SKM-1 treated with dmso at 0.1 percent for 144 hours (cell line): ENCODE measurements around the gene NTRK1.
"Not testable (repeated sequence)": the region's sequence is repeated elsewhere in the genome, so short reads cannot be mapped to it uniquely, and the experiment has no call there.

Experiments
- DNase-seq: peaks from one replicate; lab custom pipeline; 2025; ENCODE audit not compliant: unreplicated experiment; lab: John Stamatoyannopoulos, UW

NTRK1 gene

DNA sequence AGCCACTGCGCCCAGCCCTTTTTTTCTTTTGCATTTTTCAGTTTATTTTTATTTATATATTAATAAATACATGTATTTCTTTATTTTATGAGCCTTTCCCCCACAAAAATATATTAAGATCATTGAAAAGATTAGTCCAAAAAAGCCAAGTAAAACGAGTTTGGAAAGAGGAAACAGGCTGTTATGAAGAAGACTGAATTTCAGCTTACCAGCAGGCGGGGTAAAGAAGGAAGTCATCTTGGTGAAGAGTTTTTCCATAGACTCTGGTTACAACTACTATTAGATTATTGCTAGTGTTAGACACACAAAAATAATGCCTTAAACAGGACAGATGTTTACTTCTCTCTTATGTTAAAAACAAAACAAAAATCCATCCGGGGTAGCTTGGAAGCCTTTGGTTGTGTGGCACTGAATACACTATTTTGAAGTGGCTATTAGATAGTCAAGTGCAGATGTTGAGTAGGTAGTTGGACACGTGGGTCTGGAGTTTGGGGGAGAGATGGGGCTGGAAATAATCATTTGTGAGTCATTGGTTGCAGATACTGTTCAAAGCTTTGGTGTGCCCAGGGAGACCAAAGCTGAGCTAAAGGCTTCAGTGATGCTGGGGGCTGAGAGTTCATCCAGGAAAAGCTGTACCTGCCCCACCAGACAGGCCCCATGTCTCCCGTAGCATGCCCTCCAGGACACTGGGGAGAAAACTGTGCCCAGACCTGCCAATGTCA, 51.1 kb downstream of the NTRK1 start:
- DNase-seq: peak; percentile 50

DNA sequence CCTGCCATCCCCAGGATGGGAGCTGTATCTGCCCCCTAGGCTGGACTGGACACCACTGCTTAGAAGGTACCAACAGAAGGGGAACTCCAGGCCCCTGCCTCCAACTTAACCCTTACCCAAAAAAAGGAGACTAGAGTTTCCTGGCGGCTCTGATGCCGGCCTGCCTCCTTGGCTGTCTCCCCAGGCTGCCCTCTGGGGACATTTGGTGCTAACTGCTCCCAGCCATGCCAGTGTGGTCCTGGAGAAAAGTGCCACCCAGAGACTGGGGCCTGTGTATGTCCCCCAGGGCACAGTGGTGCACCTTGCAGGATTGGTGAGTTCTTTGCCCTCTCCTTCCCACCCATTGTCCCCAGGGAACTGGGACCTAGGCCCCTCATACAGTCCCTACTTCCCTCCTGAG, 51.6 kb downstream of the NTRK1 start:
- DNase-seq: no peak

DNA sequence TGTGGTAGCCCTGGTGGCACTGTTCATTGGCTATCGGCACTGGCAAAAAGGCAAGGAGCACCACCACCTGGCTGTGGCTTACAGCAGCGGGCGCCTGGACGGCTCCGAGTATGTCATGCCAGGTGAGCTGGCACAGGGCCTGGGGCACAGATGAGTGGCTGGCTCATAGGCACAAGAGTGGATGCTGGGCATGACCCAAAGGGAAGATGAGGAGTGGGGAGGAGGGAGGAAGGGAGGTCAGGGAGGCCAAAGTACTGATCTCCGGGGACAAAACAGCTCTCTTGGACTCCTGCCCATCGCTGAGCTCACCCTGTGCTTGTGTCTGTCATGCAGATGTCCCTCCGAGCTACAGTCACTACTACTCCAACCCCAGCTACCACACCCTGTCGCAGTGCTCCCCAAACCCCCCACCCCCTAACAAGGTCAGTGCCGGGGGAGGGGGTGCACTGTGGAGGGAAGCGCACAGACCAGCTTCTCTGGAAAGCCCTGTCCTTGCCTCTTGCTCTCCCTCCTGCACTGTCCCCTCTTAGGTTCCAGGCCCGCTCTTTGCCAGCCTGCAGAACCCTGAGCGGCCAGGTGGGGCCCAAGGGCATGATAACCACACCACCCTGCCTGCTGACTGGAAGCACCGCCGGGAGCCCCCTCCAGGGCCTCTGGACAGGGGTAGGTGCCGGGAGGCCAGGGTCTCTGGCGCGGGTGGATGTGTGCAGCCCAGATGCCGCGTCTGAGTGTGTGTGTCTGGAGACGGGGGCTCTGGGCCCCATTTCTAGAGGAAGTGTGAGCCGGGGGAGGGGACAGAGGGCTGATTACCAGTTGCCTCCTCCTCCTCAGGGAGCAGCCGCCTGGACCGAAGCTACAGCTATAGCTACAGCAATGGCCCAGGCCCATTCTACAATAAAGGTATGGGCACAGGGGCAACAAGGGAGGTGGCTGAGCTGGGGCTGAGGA, 52.5 kb downstream of the NTRK1 start:
- DNase-seq: no peak

- no peak for DNase-seq
Measured at GRCh38 chr1:156913809-156914387, 53.2 kb downstream of the NTRK1 start.

- no peak for DNase-seq
Measured at GRCh38 chr1:156914440-156914856, 53.8 kb downstream of the NTRK1 start.

DNA sequence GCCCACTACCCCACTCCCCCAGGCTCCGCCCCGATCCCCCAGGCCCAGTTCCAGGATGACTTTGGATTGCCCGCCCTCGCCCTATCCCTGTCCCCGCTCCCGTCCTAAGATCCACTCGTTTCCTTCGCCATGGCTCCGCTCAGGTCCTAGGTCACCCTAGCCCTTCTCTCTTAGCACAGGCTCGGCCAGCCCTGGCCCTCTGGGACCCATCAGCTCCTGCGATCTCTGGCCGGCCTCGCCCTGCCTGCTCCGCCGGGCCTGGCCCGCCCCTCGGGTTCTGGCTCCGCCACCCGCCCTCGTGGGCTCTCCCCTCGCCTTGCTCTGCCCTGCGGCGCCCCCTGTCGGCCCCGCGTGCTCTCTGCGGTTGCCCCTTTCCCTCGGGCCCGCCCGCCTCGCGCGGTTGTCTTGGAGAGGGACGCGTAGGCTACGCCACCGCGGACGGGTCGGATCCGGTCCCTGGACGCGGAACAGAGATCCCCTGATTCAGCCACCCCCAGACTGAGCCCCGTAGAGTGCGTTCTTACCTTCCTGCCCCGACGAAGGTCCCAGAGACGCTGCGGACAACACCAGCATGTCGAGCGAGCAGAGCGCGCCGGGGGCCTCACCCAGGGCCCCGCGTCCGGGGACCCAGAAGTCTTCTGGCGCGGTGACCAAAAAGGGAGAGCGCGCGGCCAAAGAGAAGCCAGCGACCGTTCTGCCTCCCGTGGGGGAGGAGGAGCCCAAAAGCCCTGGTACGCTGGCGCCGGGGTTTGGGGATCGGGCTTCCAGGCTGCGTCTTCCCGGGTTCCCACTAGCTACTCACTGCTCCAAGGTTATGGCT, 59.8 kb downstream of the NTRK1 start, which contains the start of gene LRRC71:
TSS of gene LRRC71 (plus strand) at position 400 of the 820 bp plus-strand sequence. CDS start at position 572, 172 bp downstream.
- no peak for DNase-seq

DNA sequence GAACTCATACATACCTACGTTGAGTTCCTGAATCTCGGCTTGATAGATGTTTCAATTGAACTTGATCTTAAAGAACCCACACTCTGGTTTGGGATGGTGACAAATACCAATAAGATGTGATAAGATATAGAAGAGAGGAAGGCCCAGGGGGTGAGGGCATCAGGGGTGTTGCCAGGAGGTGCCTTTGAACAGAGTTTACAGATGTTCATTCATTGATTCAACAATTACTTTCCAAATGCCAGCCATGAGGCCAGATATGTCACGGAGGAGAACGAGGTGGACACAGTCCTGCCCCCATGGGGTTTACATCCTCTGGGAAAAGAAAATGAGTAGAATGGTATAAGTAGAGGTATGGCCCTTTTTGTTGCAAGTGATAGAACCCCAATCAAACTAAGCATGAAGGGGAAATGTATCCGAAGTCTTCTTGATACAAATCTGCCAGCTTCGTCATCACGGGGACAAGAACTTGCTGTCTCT, 60.4 kb downstream of the NTRK1 start:
- DNase-seq: no peak

GRCh38 chr1:156922986-156923669, 62.5 kb downstream of the NTRK1 start:
- no peak for DNase-seq

DNA sequence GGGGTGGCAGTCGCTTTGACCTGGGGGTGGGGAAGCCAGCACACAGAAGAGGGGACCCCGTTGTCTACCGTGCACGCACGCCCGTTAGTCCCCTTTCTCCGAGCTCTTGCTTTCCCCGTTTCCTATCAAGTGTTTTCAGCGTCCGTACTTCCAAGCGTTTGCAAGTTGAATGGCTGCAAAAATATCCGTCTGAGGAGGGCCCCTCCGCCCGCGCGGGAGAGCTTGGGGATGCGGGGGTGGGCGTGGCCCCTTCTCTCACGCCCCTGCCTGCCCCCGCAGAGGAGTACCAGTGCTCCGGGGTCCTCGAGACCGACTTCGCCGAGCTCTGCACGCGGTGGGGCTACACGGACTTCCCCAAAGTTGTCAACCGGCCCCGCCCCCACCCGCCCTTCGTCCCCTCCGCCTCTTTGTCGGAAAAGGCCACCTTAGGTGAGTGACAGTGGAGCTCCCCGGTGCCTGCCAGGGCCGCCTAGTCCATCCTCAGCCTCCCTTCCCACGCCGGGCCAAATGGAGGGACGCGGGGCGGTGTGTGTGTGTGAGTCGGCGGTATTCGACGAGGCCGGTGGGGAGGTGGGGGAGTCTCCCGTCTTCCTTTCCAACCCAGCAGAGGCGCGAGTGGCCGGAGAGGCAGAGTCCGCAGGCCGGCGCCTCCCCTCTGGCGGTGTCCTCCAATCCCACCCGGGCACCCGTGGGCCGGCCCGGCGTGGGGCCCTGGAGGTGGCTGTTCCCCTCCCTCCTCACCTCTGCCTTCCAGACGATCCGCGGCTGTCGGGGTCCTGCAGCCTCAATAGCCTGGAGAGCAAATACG, 63.2 kb downstream of the NTRK1 start:
- no peak for DNase-seq

- no peak for DNase-seq
Measured at GRCh38 chr1:156924478-156925153, 64.0 kb downstream of the NTRK1 start.

GRCh38 chr1:156925154-156926010, 64.7 kb downstream of the NTRK1 start:
- no peak for DNase-seq

GRCh38 chr1:156926175-156926574, 65.5 kb downstream of the NTRK1 start:
- DNase-seq: no peak

DNA sequence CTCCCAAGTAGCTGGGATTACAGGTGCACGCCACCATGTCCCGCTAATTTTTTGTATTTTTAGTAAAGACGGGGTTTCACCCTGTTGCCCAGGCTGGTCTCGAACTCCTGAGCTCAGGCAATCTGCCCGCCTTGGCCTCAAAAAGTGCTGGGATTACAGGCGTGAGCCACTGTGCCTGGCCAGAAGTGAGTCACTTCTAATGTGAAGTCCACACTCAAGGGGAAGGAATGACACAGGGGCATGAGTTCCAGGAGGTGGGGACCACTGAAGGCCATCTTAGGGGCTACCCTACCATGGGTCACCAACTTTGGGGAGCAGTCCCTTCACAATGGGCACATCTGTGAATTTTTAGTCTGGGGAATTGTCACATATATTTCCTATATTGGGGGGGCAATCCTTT, 66.0 kb downstream of the NTRK1 start:
- DNase-seq: not testable (repeated sequence)

GRCh38 chr1:156927215-156928042, 66.8 kb downstream of the NTRK1 start:
- DNase-seq: peak; percentile 65

DNA sequence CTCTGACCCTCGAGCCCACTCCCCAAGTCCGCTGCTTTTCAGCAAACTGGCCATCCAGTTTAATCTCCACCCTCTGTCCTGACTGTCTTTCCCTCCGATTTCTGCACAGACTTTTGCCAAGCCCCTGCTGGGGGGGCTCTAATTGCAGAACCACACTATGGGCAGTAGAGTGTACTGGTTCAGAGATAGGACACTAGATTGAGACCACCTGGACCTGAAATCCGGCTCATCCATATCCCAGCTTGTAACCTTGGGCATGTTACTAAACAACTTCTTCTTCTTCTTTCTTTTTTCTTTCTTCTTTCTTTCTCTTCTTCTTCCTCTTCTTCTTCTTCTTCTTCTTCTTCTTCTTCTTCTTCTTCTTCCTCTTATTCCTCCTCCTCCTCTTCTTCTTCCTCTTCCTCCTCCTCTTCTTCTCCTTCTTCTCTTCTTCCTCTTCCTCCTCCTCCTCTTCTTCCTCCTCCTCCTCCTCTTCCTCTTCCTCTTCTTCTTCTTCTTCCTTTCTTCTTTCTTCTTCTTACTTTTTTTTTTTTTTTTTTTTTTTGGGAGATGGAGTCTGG, 67.5 kb downstream of the NTRK1 start:
- no peak for DNase-seq

- no peak for DNase-seq
Measured at GRCh38 chr1:156929596-156930238, 69.1 kb downstream of the NTRK1 start.
